ENCODE results near the gene AP1S1. TPM values are rescaled to one million over a fixed set of nuclear protein-coding genes. Genes with fewer than 3 reads are reported as not detected.
"Not testable (repeated sequence)": the region's sequence is repeated elsewhere in the genome, so short reads cannot be mapped to it uniquely, and the experiment has no call there.

The AP1S1 gene
- total RNA-seq, 2 experiments from 2014 or later = 3.0 to 3.9 TPM

- CTCF ChIA-PET = no interaction called here
- no peak for ATAC-seq (ENCODE audit: poor library complexity)
- no peak overlapping the region for H3K27ac Mint-ChIP-seq
Observed at GRCh38 chr7:101128040-101128834, 26.0 kb upstream of the AP1S1 start.

DNA sequence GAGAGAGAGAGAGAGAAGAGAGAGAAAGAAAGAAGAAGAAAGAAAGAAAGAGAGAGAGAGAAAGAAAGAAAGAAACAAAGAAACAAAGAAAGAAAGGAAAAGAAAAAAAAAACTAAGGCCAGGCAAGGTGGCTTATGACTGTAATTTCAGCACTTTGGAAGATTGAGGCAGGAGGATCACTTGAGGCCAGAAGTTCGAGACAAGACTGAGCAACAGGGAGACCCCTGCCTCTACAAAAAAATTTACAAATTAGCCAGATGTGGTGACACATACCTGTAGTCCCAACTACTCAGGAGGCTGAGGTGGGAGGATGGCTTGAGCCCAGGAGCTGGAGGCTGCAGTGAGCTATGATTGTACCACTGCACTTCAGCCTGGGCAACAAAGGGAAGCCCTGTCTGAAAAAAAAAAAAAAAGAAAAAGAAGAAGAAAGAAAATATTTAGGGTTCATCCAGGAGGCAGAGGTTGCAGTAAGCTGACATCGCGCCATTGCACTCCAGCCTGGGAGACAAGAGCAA is 24.6 kb upstream of the AP1S1 start:
- Mint-ChIP-seq H3K9me3 (no peaks in the 10 kb centered on the region), H3K4me1 (ENCODE audit: low read depth) (peaks cover 21% of the 10 kb centered on the region), H3K27ac (no peak overlapping the region), H3K36me3 (ENCODE audit: low read depth) (no peaks in the 10 kb centered on the region), H3K27me3 (peaks cover 67% of the 10 kb centered on the region), H3K4me3 (no peak overlapping the region)
- H3K27me3 ChIP-seq (ENCODE audit: control insufficient read depth in 1 of 2, insufficient read depth in 2 of 2, low read length in 2 of 2) = peaks cover 27 to 32% of the 10 kb centered on the region in 2 experiments
- no peak overlapping the region for H3K4me3 ChIP-seq (ENCODE audit: low read length)
- H3K9me3 ChIP-seq (ENCODE audit: control insufficient read depth in 1 of 2, insufficient read depth in 1 of 2, low read length in 2 of 2) = no peaks in the 10 kb centered on the region
- no peak for TF ChIP-seq CTCF (IDR thresholded peaks at IDR 0.05)
- peaks cover 23% of the 10 kb centered on the region for H3K4me1 ChIP-seq (ENCODE audit: insufficient read depth, low read length)
- no peaks in the 10 kb centered on the region for H3K36me3 ChIP-seq (ENCODE audit: insufficient read depth, low read length)
- no peak overlapping the region for H3K27ac ChIP-seq (ENCODE audit: low read depth in 1 of 2, low read length in 2 of 2)
- DNase-seq (no peak), ATAC-seq (ENCODE audit: poor library complexity) (no peak)
- CTCF ChIA-PET = no interaction called here
- POLR2A ChIA-PET = no interaction called here
- intact Hi-C loops (cut with DNase I, micrococcal nuclease) = no loop called here

More at GRCh38 chr7:101128040-101128834, 26.0 kb upstream of the AP1S1 start:
- H3K4me3 ChIP-seq (ENCODE audit: low read length) = no peak overlapping the region
- H3K27me3 ChIP-seq (ENCODE audit: control insufficient read depth in 1 of 2, insufficient read depth in 2 of 2, low read length in 2 of 2) = peaks cover 29 to 35% of the 10 kb centered on the region in 2 experiments
- no peaks in the 10 kb centered on the region for H3K9me3 Mint-ChIP-seq
- H3K4me3 Mint-ChIP-seq = no peak overlapping the region
- no peaks in the 10 kb centered on the region for H3K36me3 ChIP-seq (ENCODE audit: insufficient read depth, low read length)
- TF ChIP-seq CTCF (IDR thresholded peaks at IDR 0.05) = no peak
- intact Hi-C loops (cut with DNase I, micrococcal nuclease) = no loop called here
- H3K27ac ChIP-seq (ENCODE audit: low read depth in 1 of 2, low read length in 2 of 2) = no peak overlapping the region
- POLR2A ChIA-PET = no interaction called here
- peaks cover 25% of the 10 kb centered on the region for H3K4me1 Mint-ChIP-seq (ENCODE audit: low read depth)
- DNase-seq = no peak
- H3K27me3 Mint-ChIP-seq = peaks cover 63% of the 10 kb centered on the region
- no peaks in the 10 kb centered on the region for H3K36me3 Mint-ChIP-seq (ENCODE audit: low read depth)
- no peaks in the 10 kb centered on the region for H3K9me3 ChIP-seq (ENCODE audit: control insufficient read depth in 1 of 2, insufficient read depth in 1 of 2, low read length in 2 of 2)
- H3K4me1 ChIP-seq (ENCODE audit: insufficient read depth, low read length) = peaks cover 29% of the 10 kb centered on the region

- H3K4me3 Mint-ChIP-seq, POLR2A ChIA-PET: not testable (repeated sequence)
- H3K27me3 Mint-ChIP-seq = peaks cover 53% of the 10 kb centered on the region
Observed at GRCh38 chr7:101132626-101133600, 21.4 kb upstream of the AP1S1 start.

More at GRCh38 chr7:101132626-101133600, 21.4 kb upstream of the AP1S1 start:
- H3K4me1 Mint-ChIP-seq (ENCODE audit: low read depth); H3K36me3 ChIP-seq (ENCODE audit: insufficient read depth, low read length); H3K36me3 Mint-ChIP-seq (ENCODE audit: low read depth); intact Hi-C loops (cut with DNase I, micrococcal nuclease); H3K4me3 ChIP-seq (ENCODE audit: low read length); H3K4me1 ChIP-seq (ENCODE audit: insufficient read depth, low read length); DNase-seq; ATAC-seq (ENCODE audit: poor library complexity); CTCF ChIA-PET; H3K27ac Mint-ChIP-seq; H3K27ac ChIP-seq (ENCODE audit: low read depth in 1 of 2, low read length in 2 of 2); H3K9me3 ChIP-seq (ENCODE audit: control insufficient read depth in 1 of 2, insufficient read depth in 1 of 2, low read length in 2 of 2); H3K9me3 Mint-ChIP-seq: not testable (repeated sequence)
- peaks cover 11 to 13% of the 10 kb centered on the region in 2 experiments for H3K27me3 ChIP-seq (ENCODE audit: control insufficient read depth in 1 of 2, insufficient read depth in 2 of 2, low read length in 2 of 2)

All from CD4-positive, alpha-beta T cell (primary cell).